Measurements from ENCODE around the gene CBLN3. TPM values are rescaled to one million over a fixed set of nuclear protein-coding genes. Genes with fewer than 3 reads are reported as not detected.

The CBLN3 gene
- total RNA-seq, 1 experiment from 2014 or later = 3.4 TPM

DNA sequence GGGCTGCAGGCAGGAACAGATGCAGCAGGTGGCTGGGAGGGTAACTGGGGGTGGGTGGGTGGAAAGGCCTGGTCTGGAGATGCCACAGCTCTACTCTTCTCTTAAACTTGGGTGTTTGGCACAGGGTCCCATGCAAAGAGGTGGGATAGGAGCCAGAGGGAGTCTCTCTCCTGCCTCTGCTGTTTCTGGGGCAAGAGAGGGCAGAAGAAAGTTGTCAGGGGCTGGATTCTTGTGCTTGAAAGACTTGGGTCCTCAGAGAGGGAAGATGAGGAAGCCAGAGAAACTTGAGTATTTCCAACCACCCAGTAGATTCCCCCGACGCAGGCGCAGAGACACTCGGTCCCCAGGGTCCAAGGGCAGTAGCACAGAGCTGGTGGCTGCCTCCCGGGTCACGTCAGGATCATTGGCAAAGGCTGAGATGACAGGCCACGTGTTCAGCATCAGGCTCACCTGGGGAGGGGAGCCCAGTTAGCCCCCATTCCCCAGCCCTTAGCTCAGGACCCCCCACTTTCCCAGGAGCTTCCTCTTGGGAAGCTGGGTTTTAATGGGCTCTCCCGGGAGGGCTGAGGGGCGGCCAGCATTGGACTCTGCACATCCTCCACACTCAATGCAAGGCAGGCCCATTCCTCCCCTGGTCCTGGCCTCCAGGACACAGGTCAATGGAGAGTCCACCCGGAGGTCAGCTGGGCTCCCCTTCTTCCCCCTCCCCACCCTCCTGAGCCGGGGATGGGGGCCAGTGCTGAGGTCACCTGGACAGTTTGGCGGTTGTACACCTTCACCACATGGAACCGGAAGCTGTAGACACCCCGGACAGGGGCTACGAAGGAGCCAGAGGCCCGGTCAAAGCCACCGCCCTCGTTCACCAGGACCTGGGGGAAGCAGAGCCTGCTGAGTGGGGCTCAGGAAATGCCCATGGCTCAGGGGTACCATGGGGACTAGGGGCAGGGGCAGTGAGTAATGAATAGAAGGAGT, 1.6 kb downstream of the CBLN3 start:
- no peaks in the 10 kb centered on the region for H3F3A ChIP-seq (ENCODE audit: low read length, unreplicated experiment)
- ChIA-PET CTCF (no interaction called here), POLR2A (ENCODE audit: unreplicated experiment) (no interaction called here)
- H3K27me3 ChIP-seq (ENCODE audit: low read length) = no peaks in the 10 kb centered on the region
- DNase-seq (no peak), ATAC-seq (no peak)
- H3K36me3 ChIP-seq (ENCODE audit: low read depth, low read length) = no peaks in the 10 kb centered on the region; the same call in 1 of the 2 replicates
- H3K27ac ChIP-seq (ENCODE audit: low read length) = no peak overlapping the region
- H3K4me1 ChIP-seq (ENCODE audit: insufficient read depth, low read length) = peaks cover 47% of the 10 kb centered on the region
- intact Hi-C loops (cut with micrococcal nuclease) = no loop called here
- H3K9me2 ChIP-seq (replicated peaks; ENCODE audit: low read length) = no peaks in the 10 kb centered on the region
- H2AFZ ChIP-seq (ENCODE audit: low read length) = no peak overlapping the region
- H3K9me3 ChIP-seq (ENCODE audit: low read length) = no peaks in the 10 kb centered on the region
- no peaks in the 10 kb centered on the region for H4K20me1 ChIP-seq (ENCODE audit: low read length)
- no peak overlapping the region for H3K4me2 ChIP-seq (ENCODE audit: low read length)
- BruUV-seq (replicated peaks) = no TSS peak
- H3K79me2 ChIP-seq (ENCODE audit: low read length) = peaks cover 22% of the 10 kb centered on the region
- no peak overlapping the region for H3K4me3 ChIP-seq (ENCODE audit: low read length)
- no peak overlapping the region for H3K9ac ChIP-seq (ENCODE audit: low read length)
- TF ChIP-seq EZH2 (IDR thresholded peaks at IDR 0.05; ENCODE audit: low read length, unreplicated experiment) (no peak), EZH2phosphoT487 (IDR thresholded peaks at IDR 0.05; ENCODE audit: borderline replicate concordance, low read length) (no peak)
- TF ChIP-seq, protein P1, sequence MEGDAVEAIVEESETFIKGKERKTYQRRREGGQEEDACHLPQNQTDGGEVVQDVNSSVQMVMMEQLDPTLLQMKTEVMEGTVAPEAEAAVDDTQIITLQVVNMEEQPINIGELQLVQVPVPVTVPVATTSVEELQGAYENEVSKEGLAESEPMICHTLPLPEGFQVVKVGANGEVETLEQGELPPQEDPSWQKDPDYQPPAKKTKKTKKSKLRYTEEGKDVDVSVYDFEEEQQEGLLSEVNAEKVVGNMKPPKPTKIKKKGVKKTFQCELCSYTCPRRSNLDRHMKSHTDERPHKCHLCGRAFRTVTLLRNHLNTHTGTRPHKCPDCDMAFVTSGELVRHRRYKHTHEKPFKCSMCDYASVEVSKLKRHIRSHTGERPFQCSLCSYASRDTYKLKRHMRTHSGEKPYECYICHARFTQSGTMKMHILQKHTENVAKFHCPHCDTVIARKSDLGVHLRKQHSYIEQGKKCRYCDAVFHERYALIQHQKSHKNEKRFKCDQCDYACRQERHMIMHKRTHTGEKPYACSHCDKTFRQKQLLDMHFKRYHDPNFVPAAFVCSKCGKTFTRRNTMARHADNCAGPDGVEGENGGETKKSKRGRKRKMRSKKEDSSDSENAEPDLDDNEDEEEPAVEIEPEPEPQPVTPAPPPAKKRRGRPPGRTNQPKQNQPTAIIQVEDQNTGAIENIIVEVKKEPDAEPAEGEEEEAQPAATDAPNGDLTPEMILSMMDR (conservative IDR thresholded peaks at IDR 0.05; ENCODE audit: low read depth, low read length) = no peak

DNA sequence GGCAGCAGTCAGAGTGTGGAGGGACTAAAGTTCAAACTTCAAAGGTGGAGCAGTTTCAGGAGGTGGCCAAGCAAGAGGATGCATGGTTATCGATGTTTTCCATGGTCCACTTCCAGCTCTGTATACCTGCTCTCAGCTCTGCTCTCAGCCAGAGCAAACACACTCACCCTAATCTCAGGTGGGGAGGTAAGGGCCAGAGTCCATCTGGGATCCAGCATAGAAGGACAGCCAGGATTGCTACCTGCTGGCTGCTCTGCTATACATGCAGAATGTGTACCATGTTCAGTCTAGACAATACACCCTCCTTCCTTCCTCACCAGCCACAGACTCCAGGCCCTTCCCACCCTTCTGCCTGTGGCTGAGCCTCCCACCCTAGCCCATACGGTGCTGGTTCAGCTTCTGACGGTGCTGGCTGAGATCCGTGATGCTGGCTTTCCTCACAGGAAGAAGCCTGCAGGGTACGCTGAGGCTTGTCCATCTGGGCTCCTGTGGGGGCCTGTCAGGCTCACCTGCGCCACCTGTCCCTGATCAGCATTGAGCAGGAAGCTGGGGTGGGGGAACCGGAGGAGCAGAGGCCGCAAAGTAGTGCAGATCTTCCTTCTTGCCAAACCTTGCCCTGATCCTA, 2.4 kb downstream of the CBLN3 start:
- TF ChIP-seq EZH2 (IDR thresholded peaks at IDR 0.05; ENCODE audit: low read length, unreplicated experiment) = no peak
- TF ChIP-seq, protein P1 (conservative IDR thresholded peaks at IDR 0.05; ENCODE audit: low read depth, low read length) = no peak
- TF ChIP-seq EZH2phosphoT487 (IDR thresholded peaks at IDR 0.05; ENCODE audit: borderline replicate concordance, low read length) = no peak
- Histone ChIP-seq H3K4me2 (ENCODE audit: low read length) (no peak overlapping the region), H4K20me1 (ENCODE audit: low read length) (no peaks in the 10 kb centered on the region), H3K9me2 (replicated peaks; ENCODE audit: low read length) (no peaks in the 10 kb centered on the region), H2AFZ (ENCODE audit: low read length) (no peak overlapping the region), H3K79me2 (ENCODE audit: low read length) (peaks cover 18% of the 10 kb centered on the region), H3F3A (ENCODE audit: low read length, unreplicated experiment) (no peaks in the 10 kb centered on the region), H3K36me3 (ENCODE audit: low read depth, low read length) (no peaks in the 10 kb centered on the region), H3K27me3 (ENCODE audit: low read length) (no peaks in the 10 kb centered on the region), H3K27ac (ENCODE audit: low read length) (no peak overlapping the region), H3K9ac (ENCODE audit: low read length) (no peak overlapping the region), H3K4me1 (ENCODE audit: insufficient read depth, low read length) (peaks cover 39% of the 10 kb centered on the region), H3K4me3 (ENCODE audit: low read length) (no peak overlapping the region), H3K9me3 (ENCODE audit: low read length) (no peaks in the 10 kb centered on the region)
- ATAC-seq (no peak), DNase-seq (no peak)
- BruUV-seq (replicated peaks) = no TSS peak
- ChIA-PET POLR2A (ENCODE audit: unreplicated experiment) (no interaction called here), CTCF (no interaction called here)
- intact Hi-C loops (cut with micrococcal nuclease) = no loop called here

All from PC-3 (cell line).